ENCODE results near the gene ZNF277. TPM values are rescaled to one million over a fixed set of nuclear protein-coding genes. Genes with fewer than 3 reads are reported as not detected.
"Not testable (repeated sequence)": the region's sequence is repeated elsewhere in the genome, so short reads cannot be mapped to it uniquely, and the experiment has no call there.

ZNF277 gene
- total RNA-seq, 1 donor from 2014 or later: 67.3 TPM

DNA sequence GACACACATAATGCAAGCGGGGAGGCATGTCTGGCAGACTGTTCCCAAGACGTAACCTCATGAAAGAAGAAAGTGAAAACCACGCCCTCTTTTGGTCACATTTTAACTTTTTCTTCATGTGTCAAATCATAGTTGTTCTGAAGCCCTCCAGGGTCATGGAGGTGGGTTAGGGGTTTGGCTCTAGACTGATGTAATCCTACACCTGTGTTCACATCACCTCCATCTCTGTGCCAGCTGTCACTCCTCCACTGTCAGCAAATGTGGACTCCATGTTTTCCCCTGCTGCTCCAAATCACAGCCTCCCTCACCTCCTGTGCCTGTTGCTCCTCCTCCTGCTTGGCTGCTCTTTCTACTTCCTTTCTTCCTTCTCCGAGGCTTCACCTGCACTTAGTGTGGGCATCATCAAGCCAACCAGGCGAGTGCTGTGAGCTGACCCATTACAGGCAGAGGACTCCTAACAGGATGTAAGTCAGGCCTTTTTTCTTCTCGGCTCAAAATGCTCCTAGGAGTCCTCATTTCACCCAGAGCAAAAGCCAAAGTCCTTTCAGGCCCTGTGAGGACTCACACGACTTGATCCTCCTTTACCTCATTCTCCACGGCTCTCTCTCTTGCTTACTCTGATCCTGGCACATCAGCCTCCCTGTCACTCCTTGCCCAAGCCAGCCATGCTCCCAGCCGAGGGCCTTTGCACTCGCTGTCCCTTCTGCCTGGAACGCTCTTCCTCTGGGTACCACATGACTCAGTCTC, 177.3 kb downstream of the ZNF277 start:
- DNase-seq (ENCODE audit: low spot score in 2 of 2): no peak
- FAIRE-seq: no peak

DNA sequence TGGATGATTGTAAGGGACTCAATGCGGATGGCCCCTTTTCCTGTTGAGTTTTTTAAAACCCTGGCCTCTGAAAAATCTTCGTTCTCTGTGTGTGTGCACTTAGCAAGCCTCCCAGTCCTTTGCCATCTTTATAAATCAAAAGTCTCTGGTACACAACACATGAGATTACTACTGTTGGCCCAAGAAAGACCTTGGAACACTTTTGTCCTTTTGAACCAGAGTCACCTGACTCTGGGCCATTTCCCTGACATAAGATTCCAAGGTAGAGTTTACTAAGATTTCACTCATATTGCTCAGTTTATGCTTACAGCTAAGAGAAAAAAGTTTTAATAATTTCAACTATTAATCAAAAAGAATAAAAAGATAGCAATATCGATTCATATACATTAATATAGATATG, 179.0 kb downstream of the ZNF277 start:
- no peak for DNase-seq (ENCODE audit: low spot score in 2 of 2)
- no peak for FAIRE-seq

DNA sequence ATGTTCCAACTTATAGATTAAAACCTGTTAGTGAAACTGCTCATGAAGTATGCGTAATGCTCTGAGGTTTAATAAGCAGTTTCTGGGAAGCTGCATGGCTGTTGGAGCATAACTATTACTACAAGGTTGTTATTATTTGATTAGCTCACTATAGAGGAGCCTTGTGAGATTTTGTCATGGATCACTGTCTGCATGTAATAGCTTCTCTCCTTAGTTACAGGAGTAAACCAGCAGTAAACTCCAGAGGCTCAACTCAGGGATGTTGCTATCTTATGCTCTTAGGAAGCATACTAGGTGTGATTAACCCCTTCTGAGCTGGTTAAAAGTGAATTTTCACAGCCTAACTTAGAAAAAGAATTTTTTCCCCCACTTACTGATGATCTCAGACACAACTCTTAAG, 180.1 kb downstream of the ZNF277 start:
- DNase-seq (ENCODE audit: low spot score in 2 of 2) (no peak), FAIRE-seq (no peak)

DNA sequence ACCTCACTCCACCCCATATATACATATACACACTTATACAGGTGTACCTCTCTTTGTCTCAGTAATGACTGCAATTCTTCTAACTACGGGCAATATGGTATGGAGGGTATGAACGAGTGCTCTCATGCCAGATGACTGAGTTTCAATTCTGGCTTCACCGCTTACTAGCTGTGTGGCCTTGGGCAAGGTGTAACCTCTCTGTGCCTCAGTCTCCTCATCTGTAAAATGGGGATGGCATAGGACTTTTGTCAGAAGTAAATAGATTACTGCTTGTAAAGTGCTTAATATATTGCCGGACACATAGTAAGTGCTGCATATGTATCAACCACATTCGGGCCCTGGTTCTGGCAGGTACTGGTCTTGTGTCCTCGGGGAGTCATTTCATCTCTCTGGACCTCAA, 183.7 kb downstream of the ZNF277 start:
- FAIRE-seq (no peak), DNase-seq (ENCODE audit: low spot score in 2 of 2) (no peak)

DNA sequence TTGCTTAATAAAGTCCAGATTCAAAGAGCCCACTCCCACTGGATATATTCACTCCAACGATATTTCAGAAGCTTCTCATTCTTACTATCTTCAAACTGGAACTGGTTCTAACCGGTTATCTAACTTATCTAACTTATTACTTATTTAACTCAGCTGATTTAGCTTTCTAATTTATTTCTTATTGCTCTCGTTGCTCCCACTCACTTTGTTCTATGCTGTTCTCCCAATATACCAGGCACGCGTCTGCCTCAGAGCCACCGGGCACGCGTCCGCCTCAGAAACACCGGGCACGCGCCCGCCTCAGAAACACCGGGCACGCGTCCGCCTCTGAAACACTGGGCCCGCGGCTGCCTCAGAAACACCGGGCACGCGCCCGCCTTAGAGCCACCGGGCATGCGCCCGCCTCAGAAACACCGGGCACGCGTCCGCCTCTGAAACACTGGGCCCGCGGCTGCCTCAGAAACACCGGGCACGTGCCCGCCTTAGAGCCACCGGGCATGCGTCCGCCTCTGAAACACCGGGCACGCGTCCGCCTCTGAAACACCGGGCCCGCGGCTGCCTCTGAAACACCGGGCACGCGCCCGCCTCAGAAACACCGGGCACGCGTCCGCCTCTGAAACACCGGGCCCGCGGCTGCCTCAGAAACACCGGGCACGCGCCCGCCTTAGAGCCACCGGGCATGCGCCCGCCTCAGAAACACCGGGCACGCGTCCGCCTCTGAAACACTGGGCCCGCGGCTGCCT, 184.8 kb downstream of the ZNF277 start:
- FAIRE-seq: not testable (repeated sequence)
- DNase-seq (ENCODE audit: low spot score in 2 of 2): peak in 1 of 2 donors; percentile 35

DNA sequence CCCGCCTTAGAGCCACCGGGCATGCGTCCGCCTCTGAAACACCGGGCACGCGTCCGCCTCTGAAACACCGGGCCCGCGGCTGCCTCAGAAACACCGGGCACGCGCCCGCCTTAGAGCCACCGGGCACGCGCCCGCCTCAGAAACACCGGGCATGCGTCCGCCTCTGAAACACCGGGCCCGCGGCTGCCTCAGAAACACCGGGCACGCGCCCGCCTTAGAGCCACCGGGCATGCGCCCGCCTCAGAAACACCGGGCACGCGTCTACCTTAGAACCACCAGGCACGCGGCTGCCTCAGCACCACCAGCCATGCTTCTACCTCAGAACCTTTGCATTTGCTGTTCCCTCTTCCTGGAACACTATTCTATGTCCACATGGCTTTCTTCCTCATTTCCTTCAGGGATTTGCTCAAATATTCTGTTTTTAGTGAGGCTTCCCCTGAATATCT, 185.4 kb downstream of the ZNF277 start:
- DNase-seq (ENCODE audit: low spot score in 2 of 2): peak in 1 of 2 donors; percentile 50
- not testable (repeated sequence) for FAIRE-seq

Other genes with a start within 250 kb of the ZNF277 start
- gene DOCK4, start 296 bp upstream of the ZNF277 start, total RNA-seq: 70.9 TPM
- 85.6 TPM for gene IFRD1, start 243.8 kb downstream of the ZNF277 start, total RNA-seq

Measured in frontal cortex (tissue), 4 donors.